Adrenal gland (tissue), 12 donors: ENCODE measurements around the gene MLH3. TPM values are rescaled to one million over a fixed set of nuclear protein-coding genes. Genes with fewer than 3 reads are reported as not detected.

Experiments
- DNase-seq, 7 donors: peaks; one replicate each; pipeline ENCODE4 v3.0.0-alpha.2; 2019 to 2020
- H3K27ac ChIP-seq, 5 donors: fragments of 200-600 bp; sonication (generic) in 4 of 5; 1 replicate in 3 of 5; 2 replicates in 2 of 5; pipeline versions ENCODE4 v1.5.1 to v1.8.0; 2016 to 2020; ENCODE audit warnings: mild to moderate bottlenecking in 1 of 5
- H3K27me3 ChIP-seq: fragments of 200-600 bp; 2 replicates; pipeline ENCODE4 v1.8.0; 2021
- H3K36me3 ChIP-seq, 2 donors: fragments of 200-600 bp; replicated peaks in 1 of 2; 1 replicate in 1 of 2; 2 replicates in 1 of 2; pipeline versions ENCODE4 v1.5.1 to v1.8.0; 2018 to 2022
- H3K4me1 ChIP-seq, 2 donors: fragments of 200-600 bp; replicated peaks in 1 of 2; 1 replicate in 1 of 2; 2 replicates in 1 of 2; pipeline versions ENCODE4 v1.5.1 to v1.8.0; 2018 to 2021
- H3K4me3 ChIP-seq, 4 donors: fragments of 200-600 bp; sonication (generic) in 3 of 4; one replicate each; pipeline ENCODE4 v1.5.1; 2016 to 2018
- H3K9me3 ChIP-seq, 3 donors: fragments of 200-600 bp; sonication (generic) in 1 of 3; replicated peaks in 1 of 3; 1 replicate in 2 of 3; 2 replicates in 1 of 3; pipeline versions ENCODE4 v1.5.1 to v1.8.0; 2016 to 2021
- CTCF ChIP-seq, 6 experiments: fragments of 450-650 bp in 4 of 6; fragments of 200-600 bp in 2 of 6; sonication (generic) in 1 of 6; IDR thresholded peaks; 1 replicate in 5 of 6; 2 replicates in 1 of 6; pipeline versions ENCODE4 v1.5.1 to v1.8.0; 2016 to 2021; ENCODE audit warnings: antibody characterized with exemption in 6 of 6, mild to moderate bottlenecking in 2 of 6, moderate library complexity in 1 of 6
- POLR2A ChIP-seq, 2 donors: fragments of 450-650 bp; IDR thresholded peaks; one replicate each; pipeline ENCODE4 v1.6.1; 2017; ENCODE audit warnings: antibody characterized with exemption in 2 of 2, mild to moderate bottlenecking in 2 of 2, moderate library complexity in 1 of 2
- WGBS, 4 donors: extraction: QIAGEN DNeasy Blood & Tissue Kit in 2 of 4; methylation state at CpG; one replicate each; pipeline versions ENCODE4 v1.1.5 to v1.1.7; 2013 to 2017; 5-methylcytosine and 5-hydroxymethylcytosine counted together
- intact Hi-C, 2 donors: fragments of 100-400 bp; cut with DNase I; formaldehyde crosslinking; loops; one replicate each; pipeline versions ENCODE4 v1.14.1 to v1.15.0; 2022 to 2023
- polyA plus RNA-seq, 3 donors: library from polyadenylated mRNA; stranded (reverse); fragments of 200-250 nt in 2 of 3; fragments of 350-450 nt in 1 of 3; fragmentation: Illumina TruSeq in 1 of 3; extraction: RNeasy Lipid Tissue Mini Kit (QIAGEN cat#74804) in 1 of 3; gene quantifications; one replicate each; pipeline ENCODE4 v1.2.3, GENCODE V29; 2013 to 2014
- total RNA-seq, 9 donors: library from RNA; depleted of rRNA in 4 of 9; stranded (reverse); fragments of >200 nt in 4 of 9; fragments of 120-200 nt in 1 of 9; fragmentation: NEBNext Ultra II Directional in 1 of 9; extraction: Animal tissue kit (Norgen Biotek cat#: 25700) in 1 of 9; gene quantifications; one replicate each; pipeline versions ENCODE4 v1.1.0 to v1.2.4, GENCODE V29; 2013 to 2023
- donor health status: healthy with polysubstance abuse.
- donor health status: Bipolar disorder and iron deficiency.
- donor health status: DM: yes; HTN: yes; CAD: no.
- donor health status: DM: no; HTN: no; CAD: no.
- donor health status: DM: no; HTN: no; CAD: no.
- donor health status: DM: yes; HTN: yes; CAD: no.

MLH3 gene
- total and polyA plus RNA-seq, 12 donors: 22.2 to 51.4 (median 32.2) TPM

- TF ChIP-seq CTCF (IDR thresholded peaks at IDR 0.05) (no peak), POLR2A (IDR thresholded peaks at IDR 0.05) (no peak)
Observed at GRCh38 chr14:75040959-75041358, 10.3 kb downstream of the MLH3 start.

GRCh38 chr14:75040507-75040906 is 10.8 kb downstream of the MLH3 start:
- peaks cover 0 to 17% of the 10 kb centered on the region in 2 donors for H3K36me3 ChIP-seq
- H3K27me3 ChIP-seq: no peaks in the 10 kb centered on the region
- 63 to 79% (median 71%) methylated on average over 1 of the region's 1 CpG for WGBS, 4 donors
- TF ChIP-seq CTCF (IDR thresholded peaks at IDR 0.05) (no peak), POLR2A (IDR thresholded peaks at IDR 0.05) (no peak)
- intact Hi-C loops: no loop called here
- no peak for DNase-seq
- peaks cover 15 to 38% of the 10 kb centered on the region in 2 donors for H3K4me1 ChIP-seq
- H3K27ac ChIP-seq: no peak overlapping the region
- no peak overlapping the region for H3K4me3 ChIP-seq
- no peaks in the 10 kb centered on the region for H3K9me3 ChIP-seq

More at GRCh38 chr14:75040959-75041358, 10.3 kb downstream of the MLH3 start:
- Histone ChIP-seq H3K36me3 (peaks cover 0 to 17% of the 10 kb centered on the region in 2 donors), H3K9me3 (no peaks in the 10 kb centered on the region), H3K4me3 (no peak overlapping the region), H3K4me1 (peaks cover 15 to 40% of the 10 kb centered on the region in 2 donors), H3K27me3 (no peaks in the 10 kb centered on the region), H3K27ac (no peak overlapping the region)
- WGBS, 4 donors: 92 to 100% (median 99%) methylated on average over 2 of the region's 2 CpGs
- intact Hi-C loops: no loop called here
- no peak for DNase-seq

GRCh38 chr14:75032939-75033338 is 18.3 kb downstream of the MLH3 start:
- H3K36me3 ChIP-seq: peaks cover 0 to 48% of the 10 kb centered on the region in 2 donors

GRCh38 chr14:75030147-75030546 is 21.1 kb downstream of the MLH3 start:
- 0% methylated on average over 1 of the region's 1 CpG for WGBS, 4 donors
- Histone ChIP-seq H3K36me3 (peaks cover 0 to 46% of the 10 kb centered on the region in 2 donors), H3K4me3 (no peak overlapping the region), H3K27ac (no peak overlapping the region), H3K27me3 (no peaks in the 10 kb centered on the region), H3K4me1 (no peaks in the 10 kb centered on the region), H3K9me3 (no peaks in the 10 kb centered on the region)
- no peak for DNase-seq
- intact Hi-C loops: no loop called here
- TF ChIP-seq POLR2A (IDR thresholded peaks at IDR 0.05) (no peak), CTCF (IDR thresholded peaks at IDR 0.05) (no peak)

More at GRCh38 chr14:75032939-75033338, 18.3 kb downstream of the MLH3 start:
- Histone ChIP-seq H3K27ac (no peak overlapping the region), H3K27me3 (no peaks in the 10 kb centered on the region), H3K9me3 (no peaks in the 10 kb centered on the region), H3K4me3 (no peak overlapping the region), H3K4me1 (no peaks in the 10 kb centered on the region)
- intact Hi-C loops: no loop called here
- DNase-seq: no peak
- no peak for TF ChIP-seq CTCF (IDR thresholded peaks at IDR 0.05)
- no peak for TF ChIP-seq POLR2A (IDR thresholded peaks at IDR 0.05)
- WGBS, 4 donors: 92 to 100% (median 94%) methylated on average over 2 of the region's 2 CpGs
